Esophagus muscularis mucosa (tissue), 4 donors: ENCODE data around the gene FRS3. TPM values are rescaled to one million over a fixed set of nuclear protein-coding genes. Genes with fewer than 3 reads are reported as not detected.

Experiments
- DNase-seq: peaks from one replicate; pipeline ENCODE4 v3.0.0-alpha.2; 2017; ENCODE audit errors: extremely low spot score
- H3K27ac ChIP-seq, 4 donors: fragments of 200-600 bp; sonication (generic); replicated peaks in 1 of 4; 1 replicate in 3 of 4; 2 replicates in 1 of 4; pipeline ENCODE4 v1.5.1; 2016 to 2019; ENCODE audit warnings: mild to moderate bottlenecking in 1 of 4
- H3K27me3 ChIP-seq, 4 donors: fragments of 200-600 bp; sonication (generic); one replicate each; pipeline versions ENCODE4 v1.5.1 to v1.6.0; 2016 to 2019
- H3K36me3 ChIP-seq, 4 donors: fragments of 200-600 bp; sonication (generic); one replicate each; pipeline ENCODE4 v1.5.1; 2016 to 2019
- H3K4me1 ChIP-seq, 4 donors: fragments of 200-600 bp; sonication (generic); one replicate each; pipeline ENCODE4 v1.5.1; 2016 to 2019
- H3K4me3 ChIP-seq, 4 donors: fragments of 200-600 bp; sonication (generic); 1 replicate in 2 of 4; 2 replicates in 2 of 4; pipeline ENCODE4 v1.5.1; 2016 to 2019; ENCODE audit warnings: mild to moderate bottlenecking in 4 of 4, moderate library complexity in 1 of 4
- H3K9me3 ChIP-seq, 4 donors: fragments of 200-600 bp; sonication (generic); 1 replicate in 3 of 4; 2 replicates in 1 of 4; pipeline ENCODE4 v1.5.1; 2016 to 2019
- EP300 ChIP-seq: sonication (generic); formaldehyde crosslinking; IDR thresholded peaks from one replicate; pipeline ENCODE4 v1.6.1; 2017; ENCODE audit warnings: antibody characterized with exemption
- POLR2A ChIP-seq: fragments of 450-650 bp; IDR thresholded peaks from one replicate; pipeline ENCODE4 v1.6.1; 2017; ENCODE audit warnings: antibody characterized with exemption, moderate library complexity, mild to moderate bottlenecking, low read depth
- POLR2AphosphoS5 ChIP-seq, 2 donors: sonication (generic); formaldehyde crosslinking; IDR thresholded peaks; one replicate each; pipeline ENCODE4 v1.6.1; 2017; ENCODE audit warnings: antibody characterized with exemption in 2 of 2
- WGBS: methylation state at CpG from one replicate; pipeline ENCODE4 v1.1.5; 2018; 5-methylcytosine and 5-hydroxymethylcytosine counted together
- intact Hi-C: fragments of 100-400 bp; cut with DNase I; formaldehyde crosslinking; loops from one replicate; pipeline ENCODE4 v1.15.1; 2023
- total RNA-seq, 4 donors: library from RNA; depleted of rRNA; stranded (reverse); fragments of >200 nt; gene quantifications; one replicate each; pipeline versions ENCODE4 v1.1.0 to v1.2.1, GENCODE V29; 2016
- TF ChIP-seq, protein P1 (sequence below), 3 experiments: fragments of 200-600 bp in 2 of 3; fragments of 450-650 bp in 1 of 3; sonication (generic) in 2 of 3; IDR thresholded peaks; one replicate each; pipeline ENCODE4 v1.5.1; 2017 to 2019; ENCODE audit warnings: antibody characterized with exemption in 3 of 3, mild to moderate bottlenecking in 2 of 3, moderate library complexity in 1 of 3

Gene FRS3, protein sequence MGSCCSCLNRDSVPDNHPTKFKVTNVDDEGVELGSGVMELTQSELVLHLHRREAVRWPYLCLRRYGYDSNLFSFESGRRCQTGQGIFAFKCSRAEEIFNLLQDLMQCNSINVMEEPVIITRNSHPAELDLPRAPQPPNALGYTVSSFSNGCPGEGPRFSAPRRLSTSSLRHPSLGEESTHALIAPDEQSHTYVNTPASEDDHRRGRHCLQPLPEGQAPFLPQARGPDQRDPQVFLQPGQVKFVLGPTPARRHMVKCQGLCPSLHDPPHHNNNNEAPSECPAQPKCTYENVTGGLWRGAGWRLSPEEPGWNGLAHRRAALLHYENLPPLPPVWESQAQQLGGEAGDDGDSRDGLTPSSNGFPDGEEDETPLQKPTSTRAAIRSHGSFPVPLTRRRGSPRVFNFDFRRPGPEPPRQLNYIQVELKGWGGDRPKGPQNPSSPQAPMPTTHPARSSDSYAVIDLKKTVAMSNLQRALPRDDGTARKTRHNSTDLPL
- 1 to 10 TPM; 5.0 to 9.9 (median 6.7) TPM for total RNA-seq

DNA sequence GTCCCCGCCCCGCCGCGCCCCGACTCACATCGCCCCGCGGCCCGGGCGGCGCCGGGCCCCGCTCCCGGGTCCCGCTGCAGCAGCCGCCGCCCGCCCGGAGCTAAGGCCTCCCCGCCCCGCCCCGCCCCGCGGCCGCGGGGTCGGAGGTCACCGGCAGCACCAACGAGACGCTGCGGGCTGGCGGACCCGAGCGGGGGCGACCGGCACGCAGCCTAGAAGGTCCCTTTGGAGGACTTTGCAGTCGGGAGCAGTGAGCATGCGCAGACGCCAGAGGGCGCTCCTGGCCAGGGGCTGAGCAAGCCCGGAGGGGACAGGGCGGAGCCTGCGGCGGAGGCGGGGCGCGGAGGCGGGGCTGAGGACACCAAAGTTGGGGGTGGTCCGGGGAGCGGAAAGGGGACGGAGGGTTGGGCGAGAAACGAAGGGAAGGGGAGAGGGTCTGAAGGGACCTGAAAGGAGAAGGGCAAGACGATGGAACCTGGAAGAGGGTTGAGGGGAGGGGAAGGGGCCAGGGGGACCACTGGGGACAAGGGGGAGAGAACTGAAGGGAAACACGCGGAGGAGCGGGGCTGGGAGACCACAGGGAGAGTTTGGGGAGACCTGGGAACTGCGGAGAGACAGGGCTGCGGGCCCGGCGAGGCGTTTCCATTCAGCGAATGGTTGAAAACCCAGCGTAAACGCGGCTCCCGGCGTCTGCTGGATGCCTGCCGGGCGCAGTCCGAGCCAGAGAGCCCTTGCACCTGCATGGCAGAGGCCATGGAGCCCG lies at the start of gene FRS3:
FRS3 (minus strand) TSS at position 113 of the 763 bp plus-strand sequence. CDS start 2,913 bp downstream, outside the sequence.
- peak within 1 kb of the TSS; percentile 71 to 88 (median 78) for H3K4me3 ChIP-seq
- peak; percentile 99 for DNase-seq
- H3K27ac ChIP-seq: peak within 1 kb of the TSS; percentile 83 to 90 (median 88)
- TF ChIP-seq POLR2A (no peak), POLR2AphosphoS5 (IDR thresholded peaks at IDR 0.05) (peak; percentile 47 to 85), EP300 (no peak)
- TF ChIP-seq, protein P1, sequence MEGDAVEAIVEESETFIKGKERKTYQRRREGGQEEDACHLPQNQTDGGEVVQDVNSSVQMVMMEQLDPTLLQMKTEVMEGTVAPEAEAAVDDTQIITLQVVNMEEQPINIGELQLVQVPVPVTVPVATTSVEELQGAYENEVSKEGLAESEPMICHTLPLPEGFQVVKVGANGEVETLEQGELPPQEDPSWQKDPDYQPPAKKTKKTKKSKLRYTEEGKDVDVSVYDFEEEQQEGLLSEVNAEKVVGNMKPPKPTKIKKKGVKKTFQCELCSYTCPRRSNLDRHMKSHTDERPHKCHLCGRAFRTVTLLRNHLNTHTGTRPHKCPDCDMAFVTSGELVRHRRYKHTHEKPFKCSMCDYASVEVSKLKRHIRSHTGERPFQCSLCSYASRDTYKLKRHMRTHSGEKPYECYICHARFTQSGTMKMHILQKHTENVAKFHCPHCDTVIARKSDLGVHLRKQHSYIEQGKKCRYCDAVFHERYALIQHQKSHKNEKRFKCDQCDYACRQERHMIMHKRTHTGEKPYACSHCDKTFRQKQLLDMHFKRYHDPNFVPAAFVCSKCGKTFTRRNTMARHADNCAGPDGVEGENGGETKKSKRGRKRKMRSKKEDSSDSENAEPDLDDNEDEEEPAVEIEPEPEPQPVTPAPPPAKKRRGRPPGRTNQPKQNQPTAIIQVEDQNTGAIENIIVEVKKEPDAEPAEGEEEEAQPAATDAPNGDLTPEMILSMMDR (IDR thresholded peaks at IDR 0.05): peak; percentile 92 to 97 (median 93)
- peaks cover 5 to 36% (median 23%) of the 10 kb centered on the region in 4 donors for H3K36me3 ChIP-seq
- H3K4me1 ChIP-seq: peaks cover 33 to 66% (median 49%) of the 10 kb centered on the region in 4 donors
- H3K27me3 ChIP-seq: no peaks in the 10 kb centered on the region
- intact Hi-C loops: loop anchor here (5.0 to 10.0 kb wide), 4 partner anchors 43 to 785 kb away; partner anchors contain the start of genes TFEB and UBR2
- WGBS: under 1% methylated on average over 43 of the region's 73 CpGs
- H3K9me3 ChIP-seq: no peaks in the 10 kb centered on the region

DNA sequence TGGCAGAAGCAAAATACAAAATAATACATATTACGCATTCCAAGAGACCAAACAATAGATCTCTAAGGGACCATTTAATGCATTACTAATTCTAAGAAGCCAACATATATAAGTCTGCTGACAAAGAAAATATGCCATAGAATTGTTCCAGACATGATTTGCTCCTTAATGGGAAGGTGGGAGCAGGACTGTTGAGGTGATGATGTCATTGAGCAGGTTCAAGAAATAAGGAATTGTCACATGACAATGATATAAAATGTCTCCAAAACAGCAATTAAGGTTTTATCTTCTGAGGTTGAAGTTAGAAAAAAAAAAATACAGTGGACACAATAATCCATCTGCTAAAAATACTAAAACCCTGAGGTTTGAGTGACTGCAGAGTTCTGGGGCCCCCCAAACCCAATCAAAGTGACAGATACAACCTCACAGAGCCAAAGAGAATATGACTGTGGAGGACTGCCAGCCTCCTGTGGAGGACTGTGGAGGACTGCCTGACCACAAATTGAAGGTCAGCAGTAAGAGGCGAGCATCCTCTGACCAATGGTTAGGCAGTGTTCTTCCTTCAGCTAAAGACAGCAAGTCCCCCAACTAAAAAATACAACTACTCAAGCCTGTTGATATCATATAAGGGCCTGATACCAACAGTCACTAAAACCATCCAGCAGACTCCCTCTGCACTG lies 46.8 kb upstream of the FRS3 start:
- TF ChIP-seq POLR2AphosphoS5 (IDR thresholded peaks at IDR 0.05) (no peak), POLR2A (no peak), EP300 (no peak)
- TF ChIP-seq, protein P1 (IDR thresholded peaks at IDR 0.05): no peak
- Histone ChIP-seq H3K4me3 (no peak overlapping the region), H3K27ac (no peak overlapping the region), H3K27me3 (no peaks in the 10 kb centered on the region), H3K36me3 (peaks cover 0 to 5% (median 0%) of the 10 kb centered on the region in 4 donors), H3K4me1 (no peaks in the 10 kb centered on the region), H3K9me3 (no peaks in the 10 kb centered on the region)
- 95% methylated on average over 2 of the region's 2 CpGs for WGBS
- no peak for DNase-seq
- intact Hi-C loops: no loop called here

DNA sequence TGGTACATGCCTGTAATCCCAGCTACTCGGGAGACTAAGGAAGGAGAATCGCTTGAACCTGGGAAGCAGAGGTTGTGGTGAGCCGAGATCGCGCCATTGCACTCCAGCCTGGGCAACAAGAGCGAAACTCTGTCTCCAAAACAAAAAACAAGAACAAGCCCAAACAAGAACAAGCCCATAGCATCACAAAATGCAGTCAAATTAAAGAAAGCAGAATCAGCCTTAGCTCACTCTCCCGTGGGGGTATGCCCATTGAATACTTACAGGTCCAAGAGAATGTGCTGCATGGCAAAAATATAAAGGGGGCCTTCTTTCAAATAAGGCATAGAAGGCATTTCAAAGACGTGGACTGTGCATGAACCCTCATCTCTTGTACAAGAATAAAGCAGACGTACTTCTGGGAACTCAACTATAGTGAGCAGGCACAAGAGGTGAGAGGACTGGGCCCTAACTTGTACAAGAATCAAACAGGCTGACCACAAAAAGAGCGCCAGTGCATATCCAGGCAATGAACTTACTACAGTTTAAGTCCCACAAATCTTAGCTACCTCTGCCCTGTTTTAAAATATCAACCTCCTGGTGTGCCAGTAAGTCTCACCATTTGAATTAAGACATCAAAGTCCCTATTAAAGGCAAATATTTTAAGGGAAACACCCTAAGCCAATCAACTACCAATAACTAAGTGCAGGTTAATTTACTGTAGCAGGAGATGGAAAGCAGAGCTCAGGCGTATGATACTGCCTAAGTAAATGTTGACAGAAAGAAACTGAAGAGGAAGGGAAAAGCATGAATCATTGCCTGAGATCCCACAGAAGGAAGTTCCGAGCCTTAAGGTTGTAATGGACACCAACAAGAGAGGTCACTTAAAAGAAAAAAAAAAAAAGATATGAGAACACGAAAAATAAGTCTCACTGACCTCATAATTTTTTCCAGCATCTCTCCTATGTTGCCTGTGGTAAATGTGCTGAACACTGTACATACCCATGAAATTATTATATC lies 45.2 kb upstream of the FRS3 start:
- intact Hi-C loops: no loop called here
- no peak for DNase-seq
- Histone ChIP-seq H3K36me3 (peaks cover 0 to 5% (median 0%) of the 10 kb centered on the region in 4 donors), H3K4me3 (no peak overlapping the region), H3K27ac (no peak overlapping the region), H3K9me3 (no peaks in the 10 kb centered on the region), H3K27me3 (no peaks in the 10 kb centered on the region), H3K4me1 (no peaks in the 10 kb centered on the region)
- 87% methylated on average over 13 of the region's 13 CpGs for WGBS
- TF ChIP-seq POLR2A (no peak), POLR2AphosphoS5 (IDR thresholded peaks at IDR 0.05) (no peak), EP300 (no peak)
- TF ChIP-seq, protein P1 (IDR thresholded peaks at IDR 0.05): no peak

DNA sequence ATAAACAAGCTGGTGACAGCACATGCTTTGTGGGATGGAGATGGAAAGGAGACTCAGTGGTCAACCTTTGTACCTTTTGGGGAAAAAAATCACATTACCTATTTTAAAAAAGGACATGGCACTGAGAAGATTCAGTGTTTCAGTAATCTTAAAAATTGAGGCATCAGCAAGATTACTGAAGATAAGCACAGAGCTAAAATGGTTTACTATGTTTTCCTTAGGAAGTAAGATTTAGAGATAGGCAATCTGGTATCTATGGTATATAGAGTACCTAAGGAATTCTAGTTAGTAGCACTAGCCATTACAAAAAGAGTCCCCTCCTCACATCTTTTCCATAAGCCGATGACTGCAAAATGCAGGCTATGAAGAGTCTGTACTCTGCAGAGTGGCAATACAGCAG lies 43.5 kb upstream of the FRS3 start:
- H3K27me3 ChIP-seq: no peaks in the 10 kb centered on the region
- H3K36me3 ChIP-seq: peaks cover 0 to 5% (median 0%) of the 10 kb centered on the region in 4 donors
- DNase-seq: no peak
- no peaks in the 10 kb centered on the region for H3K9me3 ChIP-seq
- 100% methylated on average over 1 of the region's 1 CpG for WGBS
- H3K4me1 ChIP-seq: no peaks in the 10 kb centered on the region
- no peak overlapping the region for H3K4me3 ChIP-seq
- no peak for TF ChIP-seq POLR2A
- TF ChIP-seq, protein P1 (IDR thresholded peaks at IDR 0.05): no peak
- intact Hi-C loops: no loop called here
- no peak overlapping the region for H3K27ac ChIP-seq
